Astrocyte (in vitro differentiated cells and primary cell): Measurements from ENCODE around the gene ZNF440. TPM values are rescaled to one million over a fixed set of nuclear protein-coding genes. Genes with fewer than 3 reads are reported as not detected.

Experiments used
- DNase-seq: peaks from one replicate; pipeline ENCODE4 v3.0.0-alpha.2; 2010; ENCODE audit warnings: low read depth
- FAIRE-seq: peaks from 2 replicates; lab custom pipeline; 2011; peaks lifted over from hg19 to GRCh38; lab: Jason Lieb, UNC
- H2AFZ ChIP-seq: 2 replicates; pipeline ENCODE4 v1.6.0; 2012; ENCODE audit warnings: low read depth, low read length, inconsistent platforms
- H3K27ac ChIP-seq: 2 replicates; pipeline ENCODE4 v1.5.1; 2011; ENCODE audit warnings: low read depth, low read length, inconsistent platforms
- H3K27me3 ChIP-seq: 2 replicates; pipeline ENCODE4 v1.6.0; 2011; ENCODE audit warnings: low read length, inconsistent platforms; ENCODE audit not compliant: insufficient read depth
- H3K36me3 ChIP-seq: 2 replicates; pipeline ENCODE4 v1.5.1; 2011; ENCODE audit warnings: low read length, inconsistent platforms; ENCODE audit not compliant: insufficient read depth
- H3K4me1 ChIP-seq: 2 replicates; pipeline ENCODE4 v1.5.1; 2011; ENCODE audit warnings: low read length, inconsistent platforms; ENCODE audit not compliant: insufficient read depth
- H3K4me2 ChIP-seq: 2 replicates; pipeline ENCODE4 v1.6.0; 2012; ENCODE audit warnings: low read length, inconsistent platforms
- H3K4me3 ChIP-seq: 2 replicates; pipeline ENCODE4 v1.5.1; 2011; ENCODE audit warnings: low read depth, mild to moderate bottlenecking, low read length, inconsistent platforms; ENCODE audit not compliant: insufficient read depth
- H3K79me2 ChIP-seq: 2 replicates; pipeline ENCODE4 v1.6.0; 2012; ENCODE audit warnings: mild to moderate bottlenecking, low read length, inconsistent platforms; ENCODE audit not compliant: insufficient read depth
- H3K9ac ChIP-seq: 2 replicates; pipeline ENCODE4 v1.6.0; 2012; ENCODE audit warnings: mild to moderate bottlenecking, low read length, inconsistent platforms
- H3K9me3 ChIP-seq: 2 replicates; pipeline ENCODE4 v1.5.1; 2012; ENCODE audit warnings: low read depth, mild to moderate bottlenecking, low read length, inconsistent platforms; ENCODE audit not compliant: insufficient read depth
- H4K20me1 ChIP-seq: 2 replicates; pipeline ENCODE4 v1.6.0; 2012; ENCODE audit warnings: low read length, inconsistent platforms; ENCODE audit not compliant: insufficient read depth
- H3K27ac Mint-ChIP-seq: one replicate; pipeline ENCODE4 v1.8.0; 2021; ENCODE audit warnings: mild to moderate bottlenecking, mixed read lengths; ENCODE audit not compliant: unreplicated experiment
- H3K27me3 Mint-ChIP-seq: one replicate; pipeline ENCODE4 v1.8.0; 2021; ENCODE audit warnings: low read depth, mixed read lengths; ENCODE audit not compliant: unreplicated experiment
- H3K36me3 Mint-ChIP-seq: one replicate; pipeline ENCODE4 v1.8.0; 2021; ENCODE audit warnings: low read depth, mixed read lengths; ENCODE audit not compliant: unreplicated experiment
- H3K4me1 Mint-ChIP-seq: one replicate; pipeline ENCODE4 v1.8.0; 2021; ENCODE audit warnings: low read depth, mixed read lengths; ENCODE audit not compliant: unreplicated experiment
- H3K4me3 Mint-ChIP-seq: one replicate; pipeline ENCODE4 v1.8.0; 2021; ENCODE audit warnings: mild to moderate bottlenecking, moderate library complexity, mixed read lengths; ENCODE audit not compliant: unreplicated experiment
- H3K9me3 Mint-ChIP-seq: one replicate; pipeline ENCODE4 v1.8.0; 2021; ENCODE audit warnings: mild to moderate bottlenecking, mixed read lengths; ENCODE audit not compliant: unreplicated experiment
- CTCF ChIP-seq: IDR thresholded peaks from 2 replicates; pipeline ENCODE4 v1.5.1; 2011; ENCODE audit warnings: low read depth, mild to moderate bottlenecking, inconsistent platforms, low read length, moderate library complexity; ENCODE audit not compliant: insufficient read depth
- EZH2 ChIP-seq: IDR thresholded peaks from 2 replicates; pipeline ENCODE4 v1.6.1; 2012; ENCODE audit warnings: mild to moderate bottlenecking, low read length, inconsistent platforms; ENCODE audit not compliant: insufficient read depth
- total RNA-seq: library from RNA; stranded (reverse); gene quantifications from 2 replicates; pipeline ENCODE4 v1.2.1, GENCODE V29; 2021

Gene ZNF440
- total RNA-seq, 1 donor from 2014 or later: not detected

- H3K27me3 Mint-ChIP-seq: no peaks in the 10 kb centered on the region
- no peak overlapping the region for H2AFZ ChIP-seq
- FAIRE-seq: no peak
- no peak overlapping the region for H3K4me3 ChIP-seq
- H3K9me3 ChIP-seq: peaks cover 3% of the 10 kb centered on the region
- H3K36me3 Mint-ChIP-seq: no peaks in the 10 kb centered on the region
- no peaks in the 10 kb centered on the region for H3K36me3 ChIP-seq
- no peak overlapping the region for H3K4me3 Mint-ChIP-seq
- H3K79me2 ChIP-seq: no peaks in the 10 kb centered on the region
- H3K9ac ChIP-seq: no peak overlapping the region
- TF ChIP-seq CTCF (no peak), EZH2 (no peak)
- no peaks in the 10 kb centered on the region for H3K4me1 Mint-ChIP-seq
- no peaks in the 10 kb centered on the region for H3K4me1 ChIP-seq
- no peak overlapping the region for H3K4me2 ChIP-seq
- no peak overlapping the region for H3K27ac Mint-ChIP-seq
- no peaks in the 10 kb centered on the region for H4K20me1 ChIP-seq
- H3K27me3 ChIP-seq: no peaks in the 10 kb centered on the region
- no peak for DNase-seq
- no peak overlapping the region for H3K27ac ChIP-seq
- H3K9me3 Mint-ChIP-seq: peaks cover 13% of the 10 kb centered on the region
Measured at GRCh38 chr19:11880598-11880997, 66.5 kb downstream of the ZNF440 start.

- TF ChIP-seq CTCF (peak; percentile 43), EZH2 (no peak)
- Histone ChIP-seq H3K9ac (no peak overlapping the region), H3K9me3 (peaks cover 3% of the 10 kb centered on the region), H3K4me1 (no peaks in the 10 kb centered on the region), H3K27ac (no peak overlapping the region), H3K4me2 (no peak overlapping the region), H3K4me3 (no peak overlapping the region), H3K27me3 (no peaks in the 10 kb centered on the region), H3K79me2 (no peaks in the 10 kb centered on the region), H2AFZ (no peak overlapping the region), H3K36me3 (no peaks in the 10 kb centered on the region), H4K20me1 (no peaks in the 10 kb centered on the region)
- Mint-ChIP-seq H3K4me1 (no peaks in the 10 kb centered on the region), H3K27ac (no peak overlapping the region), H3K27me3 (no peaks in the 10 kb centered on the region), H3K9me3 (peaks cover 15% of the 10 kb centered on the region), H3K4me3 (no peak overlapping the region), H3K36me3 (no peaks in the 10 kb centered on the region)
- FAIRE-seq: peak; percentile 60
- DNase-seq: peak; percentile 20
Measured at GRCh38 chr19:11881151-11881800, 67.2 kb downstream of the ZNF440 start.

GRCh38 chr19:11882606-11883005, 68.5 kb downstream of the ZNF440 start:
- H3K4me1 ChIP-seq: peaks cover 6% of the 10 kb centered on the region
- Mint-ChIP-seq H3K27ac (no peak overlapping the region), H3K4me3 (no peak overlapping the region), H3K36me3 (no peaks in the 10 kb centered on the region), H3K9me3 (peaks cover 24% of the 10 kb centered on the region), H3K4me1 (no peaks in the 10 kb centered on the region), H3K27me3 (no peaks in the 10 kb centered on the region)
- H2AFZ ChIP-seq: no peak overlapping the region
- no peak for FAIRE-seq
- no peak overlapping the region for H3K27ac ChIP-seq
- no peak overlapping the region for H3K9ac ChIP-seq
- no peak for DNase-seq
- no peaks in the 10 kb centered on the region for H4K20me1 ChIP-seq
- TF ChIP-seq EZH2: no peak
- no peak for TF ChIP-seq CTCF
- H3K9me3 ChIP-seq: peaks cover 3% of the 10 kb centered on the region
- no peaks in the 10 kb centered on the region for H3K27me3 ChIP-seq
- H3K4me2 ChIP-seq: no peak overlapping the region
- H3K79me2 ChIP-seq: no peaks in the 10 kb centered on the region
- no peak overlapping the region for H3K4me3 ChIP-seq
- H3K36me3 ChIP-seq: no peaks in the 10 kb centered on the region
